Activated T-helper 17 cell treated with anti-CD3 and anti-CD28 coated beads, Interleukin-2, amount 50 U/mL, for 72 hours (primary cell): ENCODE data around the gene NKAIN4. TPM values are rescaled to one million over a fixed set of nuclear protein-coding genes. Genes with fewer than 3 reads are reported as not detected.
"Not testable (repeated sequence)": the region's sequence is repeated elsewhere in the genome, so short reads cannot be mapped to it uniquely, and the experiment has no call there.

Experiments used
- ATAC-seq: fragments of 150-1000 bp; cut with Tn5 transposase; replicated peaks from 2 replicates; pipeline ENCODE4 v1.10.0; 2021; ENCODE audit warnings: mild to moderate bottlenecking, moderate library complexity
- H3K27ac Mint-ChIP-seq: one replicate; pipeline ENCODE4 v1.8.0; 2022; ENCODE audit warnings: mixed read lengths
- H3K27me3 Mint-ChIP-seq: one replicate; pipeline ENCODE4 v1.8.0; 2022; ENCODE audit warnings: mixed read lengths
- H3K36me3 Mint-ChIP-seq: one replicate; pipeline ENCODE4 v1.8.0; 2022; ENCODE audit warnings: low read depth, mild to moderate bottlenecking, mixed read lengths
- H3K4me1 Mint-ChIP-seq: one replicate; pipeline ENCODE4 v1.8.0; 2022; ENCODE audit warnings: mixed read lengths
- H3K4me3 Mint-ChIP-seq: one replicate; pipeline ENCODE4 v1.8.0; 2022; ENCODE audit warnings: mild to moderate bottlenecking, mixed read lengths
- H3K9me3 Mint-ChIP-seq: one replicate; pipeline ENCODE4 v1.8.0; 2022; ENCODE audit warnings: mixed read lengths
- total RNA-seq, 2 donors: library from RNA; stranded (reverse); gene quantifications; one replicate each; pipeline ENCODE4 v1.2.3, GENCODE V29; 2022

Gene NKAIN4
- total RNA-seq, 2 donors from 2014 or later = not detected

GRCh38 chr20:63232235-63233060, 21.8 kb downstream of the NKAIN4 start:
- peaks cover 32% of the 10 kb centered on the region for H3K27me3 Mint-ChIP-seq
- no peak for ATAC-seq
- no peak overlapping the region for H3K4me3 Mint-ChIP-seq
- H3K27ac Mint-ChIP-seq = no peak overlapping the region
- H3K9me3 Mint-ChIP-seq = no peaks in the 10 kb centered on the region
- H3K4me1 Mint-ChIP-seq = no peaks in the 10 kb centered on the region
- H3K36me3 Mint-ChIP-seq = no peaks in the 10 kb centered on the region

- no peak for ATAC-seq
- Mint-ChIP-seq H3K4me1 (no peaks in the 10 kb centered on the region), H3K27ac (no peak overlapping the region), H3K36me3 (no peaks in the 10 kb centered on the region), H3K9me3 (no peaks in the 10 kb centered on the region), H3K27me3 (peaks cover 32% of the 10 kb centered on the region), H3K4me3 (no peak overlapping the region)
Measured at GRCh38 chr20:63230800-63231268, 23.4 kb downstream of the NKAIN4 start.

- no peak overlapping the region for H3K4me3 Mint-ChIP-seq
- no peaks in the 10 kb centered on the region for H3K9me3 Mint-ChIP-seq
- ATAC-seq = no peak
- H3K36me3 Mint-ChIP-seq = no peaks in the 10 kb centered on the region
- H3K4me1 Mint-ChIP-seq = no peaks in the 10 kb centered on the region
- H3K27me3 Mint-ChIP-seq = peaks cover 32% of the 10 kb centered on the region
- no peak overlapping the region for H3K27ac Mint-ChIP-seq
Measured at GRCh38 chr20:63228806-63229205, 25.5 kb downstream of the NKAIN4 start.

GRCh38 chr20:63227260-63227659, 27.0 kb downstream of the NKAIN4 start:
- ATAC-seq = no peak
- no peak overlapping the region for H3K27ac Mint-ChIP-seq
- no peaks in the 10 kb centered on the region for H3K4me1 Mint-ChIP-seq
- H3K36me3 Mint-ChIP-seq = no peaks in the 10 kb centered on the region
- H3K9me3 Mint-ChIP-seq = no peaks in the 10 kb centered on the region
- no peak overlapping the region for H3K4me3 Mint-ChIP-seq
- peaks cover 31% of the 10 kb centered on the region for H3K27me3 Mint-ChIP-seq

DNA sequence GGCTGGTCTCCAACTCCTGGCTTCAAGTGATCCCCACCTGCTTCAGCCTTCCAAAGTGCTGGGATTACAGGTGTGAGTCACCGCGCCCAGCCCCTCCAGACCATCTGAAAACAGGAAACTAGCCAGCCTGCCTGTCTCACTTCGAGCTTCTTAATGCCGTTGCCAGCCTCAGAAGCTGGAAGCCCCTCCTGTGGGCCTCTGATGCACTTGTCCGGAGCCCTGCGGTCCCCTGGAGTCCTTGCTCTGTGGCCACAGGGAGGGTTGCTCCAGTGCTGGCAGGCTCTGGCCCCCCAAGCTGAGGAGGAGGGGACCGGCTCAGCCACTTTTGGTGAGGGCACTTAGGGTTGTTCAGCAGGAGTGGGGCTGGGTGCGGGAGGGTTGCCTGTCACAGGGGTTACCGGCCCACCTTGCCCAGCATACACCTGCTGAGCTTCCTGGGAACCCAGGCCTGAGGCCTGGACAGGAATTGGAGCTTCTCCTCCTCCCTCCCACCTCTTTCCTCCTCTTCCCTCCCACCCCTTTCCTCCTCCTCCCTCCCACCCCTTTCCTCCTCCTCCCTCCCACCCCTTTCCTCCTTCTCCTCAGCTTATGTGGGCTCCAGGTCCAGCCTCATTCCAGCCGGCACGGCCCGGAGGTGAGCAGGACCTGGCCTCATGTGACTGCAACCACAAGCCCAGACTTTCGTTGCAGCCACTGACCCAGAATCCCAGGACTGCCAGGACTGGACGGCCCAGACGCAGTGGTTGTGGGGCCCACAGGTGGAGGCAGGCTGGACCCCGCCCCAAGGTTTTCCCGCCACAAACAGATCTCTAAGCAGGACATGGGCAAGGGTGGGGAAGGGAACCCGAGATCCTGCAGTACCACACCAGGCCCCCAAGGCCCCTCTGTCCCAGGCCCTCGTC, 28.0 kb downstream of the NKAIN4 start:
- Mint-ChIP-seq H3K4me3 (no peak overlapping the region), H3K27me3 (peaks cover 21% of the 10 kb centered on the region), H3K36me3 (no peaks in the 10 kb centered on the region), H3K9me3 (no peaks in the 10 kb centered on the region), H3K4me1 (no peaks in the 10 kb centered on the region), H3K27ac (no peak overlapping the region)
- no peak for ATAC-seq

DNA sequence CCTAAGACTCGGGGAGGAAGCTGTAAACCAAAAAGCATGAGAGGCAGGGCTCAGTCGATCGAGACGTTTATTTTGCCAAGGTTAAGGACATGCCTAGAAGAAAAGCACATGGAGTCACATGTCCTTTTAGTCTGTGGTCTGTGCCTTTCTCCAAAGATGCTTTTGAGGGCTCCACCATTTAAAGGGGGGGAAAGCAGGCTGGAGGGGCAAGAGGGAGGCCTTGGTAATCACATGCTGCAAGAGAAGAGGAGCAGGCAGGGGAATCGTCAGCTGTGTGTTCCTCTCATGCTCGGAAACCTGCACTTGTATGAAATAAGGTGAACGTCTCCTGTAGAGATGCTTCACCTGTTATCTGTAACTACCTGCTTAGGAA, 29.2 kb downstream of the NKAIN4 start:
- Mint-ChIP-seq H3K9me3 (no peaks in the 10 kb centered on the region), H3K4me3 (no peak overlapping the region), H3K27me3 (peaks cover 15% of the 10 kb centered on the region), H3K36me3 (no peaks in the 10 kb centered on the region), H3K4me1 (no peaks in the 10 kb centered on the region), H3K27ac (no peak overlapping the region)
- no peak for ATAC-seq

GRCh38 chr20:63224412-63225081, 29.7 kb downstream of the NKAIN4 start:
- Mint-ChIP-seq H3K27me3 (peaks cover 9% of the 10 kb centered on the region), H3K4me3 (no peak overlapping the region), H3K27ac (no peak overlapping the region), H3K9me3 (no peaks in the 10 kb centered on the region), H3K36me3 (no peaks in the 10 kb centered on the region), H3K4me1 (no peaks in the 10 kb centered on the region)
- no peak for ATAC-seq

GRCh38 chr20:63223826-63224207, 30.4 kb downstream of the NKAIN4 start:
- no peak overlapping the region for H3K27ac Mint-ChIP-seq

GRCh38 chr20:63223121-63223825, 31.0 kb downstream of the NKAIN4 start:
- Mint-ChIP-seq H3K4me1 (no peaks in the 10 kb centered on the region), H3K4me3 (no peak overlapping the region), H3K9me3 (no peaks in the 10 kb centered on the region), H3K27me3 (peaks cover 3% of the 10 kb centered on the region), H3K27ac (no peak overlapping the region), H3K36me3 (no peaks in the 10 kb centered on the region)
- peak; percentile 64 for ATAC-seq

More at GRCh38 chr20:63223826-63224207, 30.4 kb downstream of the NKAIN4 start:
- Mint-ChIP-seq H3K27me3 (peaks cover 3% of the 10 kb centered on the region), H3K4me3 (no peak overlapping the region), H3K4me1 (no peaks in the 10 kb centered on the region), H3K9me3 (no peaks in the 10 kb centered on the region), H3K36me3 (no peaks in the 10 kb centered on the region)
- no peak for ATAC-seq

DNA sequence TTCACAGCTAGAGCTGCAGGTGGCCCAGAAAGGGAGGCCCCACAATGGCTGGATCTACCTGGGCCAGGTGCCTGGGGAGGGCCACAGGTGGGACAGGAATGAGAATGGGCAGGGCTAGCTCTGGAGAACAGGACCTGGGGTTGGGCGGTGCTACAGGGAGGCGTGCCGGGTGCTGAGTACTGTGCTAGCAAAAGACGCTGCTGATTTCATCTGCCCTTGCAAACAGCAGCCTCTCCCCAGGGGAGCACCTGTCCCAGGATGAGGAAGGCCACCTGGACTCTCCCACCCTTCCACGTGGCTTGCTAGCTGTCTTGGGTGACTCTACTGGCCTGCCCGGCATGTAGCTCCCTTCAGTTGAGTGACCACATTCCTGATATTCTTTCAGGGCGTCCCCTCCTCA, 31.7 kb downstream of the NKAIN4 start:
- H3K27me3 Mint-ChIP-seq = peaks cover 3% of the 10 kb centered on the region
- no peak for ATAC-seq
- no peaks in the 10 kb centered on the region for H3K4me1 Mint-ChIP-seq
- H3K4me3 Mint-ChIP-seq = no peak overlapping the region
- H3K27ac Mint-ChIP-seq = no peak overlapping the region
- no peaks in the 10 kb centered on the region for H3K9me3 Mint-ChIP-seq
- H3K36me3 Mint-ChIP-seq = no peaks in the 10 kb centered on the region

GRCh38 chr20:63221400-63222053, 32.7 kb downstream of the NKAIN4 start:
- not testable (repeated sequence) for H3K27me3 Mint-ChIP-seq, ATAC-seq, H3K9me3 Mint-ChIP-seq, H3K4me1 Mint-ChIP-seq, H3K4me3 Mint-ChIP-seq, H3K36me3 Mint-ChIP-seq, H3K27ac Mint-ChIP-seq

DNA sequence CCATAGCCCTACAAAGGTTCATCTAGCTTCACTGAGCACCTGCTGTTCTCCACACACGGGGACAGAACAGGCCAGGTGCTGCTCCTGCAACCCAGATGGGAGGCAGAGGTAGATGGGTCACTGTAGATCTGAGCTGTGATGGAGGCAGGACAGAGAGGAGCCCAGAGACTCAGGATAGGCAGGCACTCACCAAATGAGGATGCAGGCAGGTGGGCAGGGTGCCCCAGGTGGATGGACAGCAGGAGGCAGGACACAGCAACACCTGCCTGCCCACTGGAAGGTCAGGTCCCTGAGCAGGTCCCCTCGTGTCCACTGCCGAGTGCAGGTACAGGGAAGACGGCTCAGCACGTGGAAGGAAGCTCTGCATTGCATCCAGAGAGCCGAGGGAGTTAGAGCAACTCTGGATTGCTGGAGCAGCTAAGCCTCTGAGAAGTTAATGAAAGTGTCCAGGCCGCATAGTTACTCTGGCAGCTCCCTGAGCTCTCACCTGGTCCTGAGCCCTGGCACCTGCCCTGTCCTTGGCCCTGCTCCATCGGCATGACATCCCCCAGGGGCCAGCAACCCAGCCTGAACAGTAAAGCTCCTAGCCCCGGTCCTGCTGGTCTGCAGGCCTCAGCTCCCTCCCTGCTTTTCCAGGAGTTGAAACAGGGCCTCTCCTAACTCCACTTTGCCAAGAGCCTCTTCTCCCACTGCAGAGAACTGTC, 33.4 kb downstream of the NKAIN4 start:
- Mint-ChIP-seq H3K4me1 (no peaks in the 10 kb centered on the region), H3K27me3 (peaks cover 3% of the 10 kb centered on the region), H3K36me3 (no peaks in the 10 kb centered on the region), H3K9me3 (no peaks in the 10 kb centered on the region), H3K4me3 (no peak overlapping the region), H3K27ac (no peak overlapping the region)
- no peak for ATAC-seq

GRCh38 chr20:63219866-63220521, 34.3 kb downstream of the NKAIN4 start:
- ATAC-seq = no peak
- no peaks in the 10 kb centered on the region for H3K9me3 Mint-ChIP-seq
- no peak overlapping the region for H3K4me3 Mint-ChIP-seq
- H3K27ac Mint-ChIP-seq = no peak overlapping the region
- peaks cover 3% of the 10 kb centered on the region for H3K27me3 Mint-ChIP-seq
- peaks cover 4% of the 10 kb centered on the region for H3K36me3 Mint-ChIP-seq
- no peaks in the 10 kb centered on the region for H3K4me1 Mint-ChIP-seq
